Vagina (tissue), 2 donors: ENCODE results near the gene RFXAP. TPM values are rescaled to one million over a fixed set of nuclear protein-coding genes. Genes with fewer than 3 reads are reported as not detected.

ENCODE experiments used
- DNase-seq, 2 donors: peaks; one replicate each; pipeline ENCODE4 v3.0.0-alpha.2; 2017; ENCODE audit errors: extremely low spot score in 2 of 2
- H3K27ac ChIP-seq: fragments of 200-600 bp; sonication (generic); one replicate; pipeline ENCODE4 v1.5.1; 2019
- H3K27me3 ChIP-seq: fragments of 200-600 bp; sonication (generic); one replicate; pipeline ENCODE4 v1.5.1; 2019
- H3K36me3 ChIP-seq, 2 donors: fragments of 200-600 bp; sonication (generic); one replicate each; pipeline ENCODE4 v1.5.1; 2017 to 2019
- H3K4me1 ChIP-seq: fragments of 200-600 bp; sonication (generic); one replicate; pipeline ENCODE4 v1.5.1; 2019
- H3K4me3 ChIP-seq, 2 donors: fragments of 200-600 bp; sonication (generic); 1 replicate in 1 of 2; 2 replicates in 1 of 2; pipeline ENCODE4 v1.5.1; 2016 to 2019
- H3K9me3 ChIP-seq: fragments of 200-600 bp; sonication (generic); one replicate; pipeline ENCODE4 v1.5.1; 2019
- CTCF ChIP-seq, 3 experiments: fragments of 450-650 bp in 2 of 3; fragments of 200-600 bp in 1 of 3; sonication (generic) in 1 of 3; IDR thresholded peaks; one replicate each; pipeline ENCODE4 v1.5.1; 2017 to 2019; ENCODE audit warnings: antibody characterized with exemption in 3 of 3, mild to moderate bottlenecking in 2 of 3, moderate library complexity in 2 of 3
- POLR2A ChIP-seq, 2 donors: fragments of 450-650 bp; IDR thresholded peaks; one replicate each; pipeline ENCODE4 v1.6.1; 2017; ENCODE audit warnings: antibody characterized with exemption in 2 of 2, mild to moderate bottlenecking in 2 of 2, moderate library complexity in 2 of 2
- POLR2AphosphoS5 ChIP-seq, 2 donors: sonication (generic); formaldehyde crosslinking; IDR thresholded peaks; one replicate each; pipeline ENCODE4 v1.9.0; 2017; ENCODE audit warnings: antibody characterized with exemption in 2 of 2, mild to moderate bottlenecking in 2 of 2, low read depth in 1 of 2; ENCODE audit not compliant: insufficient read depth in 1 of 2
- intact Hi-C: fragments of 100-400 bp; cut with DNase I; formaldehyde crosslinking; loops from one replicate; pipeline ENCODE4 v1.15.1; 2023
- total RNA-seq: library from RNA; depleted of rRNA; stranded (reverse); fragments of >200 nt; gene quantifications from one replicate; pipeline ENCODE4 v1.2.3, GENCODE V29; 2016

RFXAP gene
- 7.4 TPM for total RNA-seq

GRCh38 chr13:36818804-36819738 lies at the start of gene RFXAP:
Gene RFXAP (plus strand): TSS chr13:36819222. CDS start chr13:36819358, 136 bp downstream.
- H3K36me3 ChIP-seq = no peaks in the 10 kb centered on the region
- TF ChIP-seq POLR2AphosphoS5 (IDR thresholded peaks at IDR 0.05; ENCODE audit: insufficient read depth in 1 of 2, low read depth in 1 of 2) = peak; percentile 43 to 64
- peak in 1 of 3 experiments; percentile 14 for TF ChIP-seq CTCF (IDR thresholded peaks at IDR 0.05)
- TF ChIP-seq POLR2A (IDR thresholded peaks at IDR 0.05) = peak in 1 of 2 donors; percentile 53
- no peak for DNase-seq
- H3K9me3 ChIP-seq = no peaks in the 10 kb centered on the region
- peak within 1 kb of the TSS; percentile 81 for H3K27ac ChIP-seq
- no peaks in the 10 kb centered on the region for H3K27me3 ChIP-seq
- H3K4me3 ChIP-seq = peak within 1 kb of the TSS; percentile 79 to 81
- intact Hi-C loops = no loop called here
- peaks cover 33% of the 10 kb centered on the region for H3K4me1 ChIP-seq

GRCh38 chr13:36769545-36769944 lies 49.5 kb upstream of the RFXAP start:
- TF ChIP-seq POLR2AphosphoS5 (IDR thresholded peaks at IDR 0.05; ENCODE audit: insufficient read depth in 1 of 2, low read depth in 1 of 2) = no peak
- TF ChIP-seq CTCF (IDR thresholded peaks at IDR 0.05) = no peak
- no peak for TF ChIP-seq POLR2A (IDR thresholded peaks at IDR 0.05)
- intact Hi-C loops = no loop called here
- Histone ChIP-seq H3K9me3 (no peaks in the 10 kb centered on the region), H3K4me1 (no peaks in the 10 kb centered on the region), H3K4me3 (no peak overlapping the region), H3K27ac (no peak overlapping the region), H3K36me3 (no peaks in the 10 kb centered on the region), H3K27me3 (no peaks in the 10 kb centered on the region)
- no peak for DNase-seq

GRCh38 chr13:36770741-36771140 lies 48.3 kb upstream of the RFXAP start:
- TF ChIP-seq POLR2A (IDR thresholded peaks at IDR 0.05) (no peak), CTCF (IDR thresholded peaks at IDR 0.05) (no peak)
- Histone ChIP-seq H3K4me3 (no peak overlapping the region), H3K36me3 (no peaks in the 10 kb centered on the region), H3K27me3 (no peaks in the 10 kb centered on the region), H3K9me3 (no peaks in the 10 kb centered on the region), H3K4me1 (no peaks in the 10 kb centered on the region), H3K27ac (no peak overlapping the region)
- no peak for DNase-seq
- intact Hi-C loops = no loop called here

- TF ChIP-seq CTCF (IDR thresholded peaks at IDR 0.05) (no peak), POLR2A (IDR thresholded peaks at IDR 0.05) (no peak), POLR2AphosphoS5 (IDR thresholded peaks at IDR 0.05; ENCODE audit: insufficient read depth in 1 of 2, low read depth in 1 of 2) (no peak)
- DNase-seq = no peak
- intact Hi-C loops = no loop called here
- Histone ChIP-seq H3K36me3 (no peaks in the 10 kb centered on the region), H3K27ac (no peak overlapping the region), H3K9me3 (no peaks in the 10 kb centered on the region), H3K4me1 (no peaks in the 10 kb centered on the region), H3K27me3 (no peaks in the 10 kb centered on the region), H3K4me3 (no peak overlapping the region)
These were observed 46.2 kb upstream of the RFXAP start for GRCh38 chr13:36772853-36773252.

- H3K27ac ChIP-seq = no peak overlapping the region
- no peak for TF ChIP-seq CTCF (IDR thresholded peaks at IDR 0.05)
- no peak for TF ChIP-seq POLR2A (IDR thresholded peaks at IDR 0.05)
- TF ChIP-seq POLR2AphosphoS5 (IDR thresholded peaks at IDR 0.05; ENCODE audit: insufficient read depth in 1 of 2, low read depth in 1 of 2) = no peak
- H3K4me3 ChIP-seq = no peak overlapping the region
- H3K4me1 ChIP-seq = peaks cover 5% of the 10 kb centered on the region
- intact Hi-C loops = no loop called here
- no peaks in the 10 kb centered on the region for H3K36me3 ChIP-seq
- no peaks in the 10 kb centered on the region for H3K27me3 ChIP-seq
- no peaks in the 10 kb centered on the region for H3K9me3 ChIP-seq
- no peak for DNase-seq
These were observed 44.1 kb upstream of the RFXAP start for GRCh38 chr13:36774931-36775330.
